ENCODE data around the gene MAPK10. TPM values are rescaled to one million over a fixed set of nuclear protein-coding genes. Genes with fewer than 3 reads are reported as not detected.
"Not testable (repeated sequence)": the region's sequence is repeated elsewhere in the genome, so short reads cannot be mapped to it uniquely, and the experiment has no call there.

The MAPK10 gene
- total and polyA plus RNA-seq, 2 donors (not counting 3 experiments of a cell fraction or from before 2014, with no cell fraction given): 0.17 TPM; not detected in 1

GRCh38 chr4:86089053-86089452 lies 270.8 kb downstream of the MAPK10 start:
- H2AFZ ChIP-seq (ENCODE audit: low read depth, low read length): no peak overlapping the region
- H3K9ac ChIP-seq (replicated peaks; ENCODE audit: extremely low read depth, insufficient read depth, low read length): no peak overlapping the region
- no peaks in the 10 kb centered on the region for H3K9me1 ChIP-seq (replicated peaks; ENCODE audit: control insufficient read depth, extremely low read depth, insufficient read depth, low read length)
- no peaks in the 10 kb centered on the region for H3K9me3 ChIP-seq (replicated peaks; ENCODE audit: control insufficient read depth, insufficient read depth, low read length)
- FAIRE-seq (no peak), DNase-seq (ENCODE audit: low read depth, low spot score) (no peak)
- H3K79me2 ChIP-seq (ENCODE audit: control insufficient read depth, insufficient read depth, low read length): no peaks in the 10 kb centered on the region
- TF ChIP-seq, protein P1, sequence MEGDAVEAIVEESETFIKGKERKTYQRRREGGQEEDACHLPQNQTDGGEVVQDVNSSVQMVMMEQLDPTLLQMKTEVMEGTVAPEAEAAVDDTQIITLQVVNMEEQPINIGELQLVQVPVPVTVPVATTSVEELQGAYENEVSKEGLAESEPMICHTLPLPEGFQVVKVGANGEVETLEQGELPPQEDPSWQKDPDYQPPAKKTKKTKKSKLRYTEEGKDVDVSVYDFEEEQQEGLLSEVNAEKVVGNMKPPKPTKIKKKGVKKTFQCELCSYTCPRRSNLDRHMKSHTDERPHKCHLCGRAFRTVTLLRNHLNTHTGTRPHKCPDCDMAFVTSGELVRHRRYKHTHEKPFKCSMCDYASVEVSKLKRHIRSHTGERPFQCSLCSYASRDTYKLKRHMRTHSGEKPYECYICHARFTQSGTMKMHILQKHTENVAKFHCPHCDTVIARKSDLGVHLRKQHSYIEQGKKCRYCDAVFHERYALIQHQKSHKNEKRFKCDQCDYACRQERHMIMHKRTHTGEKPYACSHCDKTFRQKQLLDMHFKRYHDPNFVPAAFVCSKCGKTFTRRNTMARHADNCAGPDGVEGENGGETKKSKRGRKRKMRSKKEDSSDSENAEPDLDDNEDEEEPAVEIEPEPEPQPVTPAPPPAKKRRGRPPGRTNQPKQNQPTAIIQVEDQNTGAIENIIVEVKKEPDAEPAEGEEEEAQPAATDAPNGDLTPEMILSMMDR (IDR thresholded peaks at IDR 0.05; ENCODE audit: extremely low read depth in 1 of 2, insufficient read depth in 1 of 2, low read depth in 1 of 2, low read length in 2 of 2): no peak
- TF ChIP-seq MYC (IDR thresholded peaks at IDR 0.05; ENCODE audit: low read depth, low read length): no peak
- no peak for TF ChIP-seq EZH2 (IDR thresholded peaks at IDR 0.05; ENCODE audit: borderline replicate concordance, low read depth, low read length, severe bottlenecking)
- no peak for TF ChIP-seq GATA2 (IDR thresholded peaks at IDR 0.05; ENCODE audit: insufficient read depth, insufficient read length, low read depth, low read length)
- TF ChIP-seq JUN (IDR thresholded peaks at IDR 0.05; ENCODE audit: borderline replicate concordance, insufficient read depth, insufficient read length, low read depth): no peak
- TF ChIP-seq POLR2AphosphoS5 (IDR thresholded peaks at IDR 0.05; ENCODE audit: insufficient read depth, low read depth, low read length): no peak
- TF ChIP-seq FOS (IDR thresholded peaks at IDR 0.05; ENCODE audit: borderline replicate concordance, insufficient read depth, low read length): no peak
- no peak for TF ChIP-seq POLR2A (IDR thresholded peaks at IDR 0.05; ENCODE audit: low read depth, low read length)
- no peak for TF ChIP-seq MAX (IDR thresholded peaks at IDR 0.05; ENCODE audit: insufficient read depth, insufficient read length)
- dilution Hi-C loops (cut with MboI; ENCODE audit: extremely low pct_ligation_motif_present, low sequenced_read_pairs) (no loop called here), intact Hi-C loops (cut with micrococcal nuclease) (no loop called here)
- no TSS peak for BruUV-seq (replicated peaks)
- H3K4me2 ChIP-seq (ENCODE audit: insufficient read depth, low read length): no peak overlapping the region
- H3K4me3 ChIP-seq (replicated peaks in 1 of 3; ENCODE audit: insufficient read depth in 1 of 3, low read depth in 1 of 3, low read length in 3 of 3): no peak overlapping the region
- CTCF ChIA-PET: interaction anchor here (1.2 kb wide), 1 partner anchor 9 kb away, joined by 3 read pairs; no protein-coding TSS in a partner anchor
- H3K27me3 ChIP-seq (ENCODE audit: control insufficient read depth in 2 of 2, insufficient read depth in 2 of 2, low read length in 2 of 2): no peaks in the 10 kb centered on the region
- no peak overlapping the region for H3K27ac ChIP-seq (ENCODE audit: insufficient read depth, low read depth, low read length)
- POLR2A ChIA-PET: no interaction called here
- no peaks in the 10 kb centered on the region for H4K20me1 ChIP-seq (replicated peaks; ENCODE audit: control insufficient read depth, extremely low read depth, insufficient read depth, low read length)
- no peaks in the 10 kb centered on the region for H3K36me3 ChIP-seq (ENCODE audit: control insufficient read depth in 2 of 2, extremely low read depth in 1 of 2, insufficient read depth in 2 of 2, low read length in 2 of 2)
- no peaks in the 10 kb centered on the region for H3K4me1 ChIP-seq (ENCODE audit: control insufficient read depth, extremely low read depth, insufficient read depth, low read length)

DNA sequence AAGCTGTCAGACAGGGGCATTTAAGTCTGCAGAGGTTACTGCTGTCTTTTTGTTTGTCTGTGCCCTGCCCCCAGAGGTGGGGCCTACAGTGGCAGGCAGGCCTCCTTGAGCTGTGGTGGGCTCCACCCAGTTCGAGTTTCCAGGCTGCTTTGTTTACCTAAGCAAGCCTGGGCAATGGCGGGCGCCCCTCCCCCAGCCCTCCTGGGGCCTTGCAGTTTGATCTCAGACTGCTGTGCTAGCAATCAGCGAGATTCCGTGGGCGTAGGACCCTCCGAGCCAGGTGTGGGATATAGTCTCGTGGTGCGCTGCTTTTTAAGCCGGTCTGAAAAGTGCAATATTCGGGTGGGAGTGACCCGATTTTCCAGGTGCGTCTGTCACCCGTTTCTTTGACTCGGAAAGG lies 284.1 kb downstream of the MAPK10 start:
- POLR2A ChIA-PET; H3K9me3 ChIP-seq (replicated peaks; ENCODE audit: control insufficient read depth, insufficient read depth, low read length); DNase-seq (ENCODE audit: low read depth, low spot score); intact Hi-C loops (cut with micrococcal nuclease); H4K20me1 ChIP-seq (replicated peaks; ENCODE audit: control insufficient read depth, extremely low read depth, insufficient read depth, low read length); dilution Hi-C loops (cut with MboI; ENCODE audit: extremely low pct_ligation_motif_present, low sequenced_read_pairs); H3K79me2 ChIP-seq (ENCODE audit: control insufficient read depth, insufficient read depth, low read length); H3K27ac ChIP-seq (ENCODE audit: insufficient read depth, low read depth, low read length); H3K4me2 ChIP-seq (ENCODE audit: insufficient read depth, low read length); H3K4me1 ChIP-seq (ENCODE audit: control insufficient read depth, extremely low read depth, insufficient read depth, low read length); BruUV-seq (replicated peaks); H3K9me1 ChIP-seq (replicated peaks; ENCODE audit: control insufficient read depth, extremely low read depth, insufficient read depth, low read length); H3K4me3 ChIP-seq (replicated peaks in 1 of 3; ENCODE audit: insufficient read depth in 1 of 3, low read depth in 1 of 3, low read length in 3 of 3); H3K36me3 ChIP-seq (ENCODE audit: control insufficient read depth in 2 of 2, extremely low read depth in 1 of 2, insufficient read depth in 2 of 2, low read length in 2 of 2); H2AFZ ChIP-seq (ENCODE audit: low read depth, low read length); FAIRE-seq; CTCF ChIA-PET; H3K9ac ChIP-seq (replicated peaks; ENCODE audit: extremely low read depth, insufficient read depth, low read length); H3K27me3 ChIP-seq (ENCODE audit: control insufficient read depth in 2 of 2, insufficient read depth in 2 of 2, low read length in 2 of 2): not testable (repeated sequence)

Measured in endothelial cell of umbilical vein (primary cell).